Measurements from ENCODE around the gene TUBB3.

TUBB3 gene

GRCh38 chr16:89944773-89945172 lies 21.6 kb downstream of the TUBB3 start:
- Histone ChIP-seq H3K9me3 (ENCODE audit: control insufficient read depth, low read length) (no peaks in the 10 kb centered on the region), H3K4me3 (ENCODE audit: insufficient read depth, low read depth, low read length) (no peak overlapping the region), H3K4me1 (ENCODE audit: control insufficient read depth, insufficient read depth, low read length) (no peaks in the 10 kb centered on the region), H3K27me3 (ENCODE audit: control insufficient read depth, insufficient read depth, low read length, poor library complexity, severe bottlenecking) (peaks cover 42% of the 10 kb centered on the region), H3K27ac (ENCODE audit: insufficient read depth, low read depth, low read length, poor library complexity, severe bottlenecking) (no peak overlapping the region), H3K36me3 (ENCODE audit: control insufficient read depth, insufficient read depth, low read length) (no peaks in the 10 kb centered on the region)
- WGBS, 2 experiments = 90 to 91% methylated on average over 5 of the region's 5 CpGs

GRCh38 chr16:89945654-89946053 lies 22.5 kb downstream of the TUBB3 start:
- WGBS, 2 experiments = 78% methylated on average over 5 to 7 of the region's 7 CpGs
- H3K36me3 ChIP-seq (ENCODE audit: control insufficient read depth, insufficient read depth, low read length) = no peaks in the 10 kb centered on the region
- peaks cover 42% of the 10 kb centered on the region for H3K27me3 ChIP-seq (ENCODE audit: control insufficient read depth, insufficient read depth, low read length, poor library complexity, severe bottlenecking)
- H3K4me1 ChIP-seq (ENCODE audit: control insufficient read depth, insufficient read depth, low read length) = no peaks in the 10 kb centered on the region
- no peak overlapping the region for H3K27ac ChIP-seq (ENCODE audit: insufficient read depth, low read depth, low read length, poor library complexity, severe bottlenecking)
- H3K9me3 ChIP-seq (ENCODE audit: control insufficient read depth, low read length) = no peaks in the 10 kb centered on the region
- H3K4me3 ChIP-seq (ENCODE audit: insufficient read depth, low read depth, low read length) = no peak overlapping the region

- WGBS, 2 experiments = 88 to 90% methylated on average over 5 of the region's 5 CpGs
- no peaks in the 10 kb centered on the region for H3K36me3 ChIP-seq (ENCODE audit: control insufficient read depth, insufficient read depth, low read length)
Observed at GRCh38 chr16:89946515-89946914, 23.4 kb downstream of the TUBB3 start.

GRCh38 chr16:89949121-89949742 lies 26.1 kb downstream of the TUBB3 start:
- H3K36me3 ChIP-seq (ENCODE audit: control insufficient read depth, insufficient read depth, low read length) = no peaks in the 10 kb centered on the region
- peak overlapping the region; percentile 66 for H3K4me3 ChIP-seq (ENCODE audit: insufficient read depth, low read depth, low read length)
- no peaks in the 10 kb centered on the region for H3K4me1 ChIP-seq (ENCODE audit: control insufficient read depth, insufficient read depth, low read length)
- H3K9me3 ChIP-seq (ENCODE audit: control insufficient read depth, low read length) = no peaks in the 10 kb centered on the region
- no peak overlapping the region for H3K27ac ChIP-seq (ENCODE audit: insufficient read depth, low read depth, low read length, poor library complexity, severe bottlenecking)
- WGBS, 2 experiments = 29% methylated on average over 55 of the region's 55 CpGs
- H3K27me3 ChIP-seq (ENCODE audit: control insufficient read depth, insufficient read depth, low read length, poor library complexity, severe bottlenecking) = peaks cover 42% of the 10 kb centered on the region

More at GRCh38 chr16:89946515-89946914, 23.4 kb downstream of the TUBB3 start:
- Histone ChIP-seq H3K27ac (ENCODE audit: insufficient read depth, low read depth, low read length, poor library complexity, severe bottlenecking) (no peak overlapping the region), H3K9me3 (ENCODE audit: control insufficient read depth, low read length) (no peaks in the 10 kb centered on the region), H3K27me3 (ENCODE audit: control insufficient read depth, insufficient read depth, low read length, poor library complexity, severe bottlenecking) (peaks cover 42% of the 10 kb centered on the region), H3K4me1 (ENCODE audit: control insufficient read depth, insufficient read depth, low read length) (no peaks in the 10 kb centered on the region), H3K4me3 (ENCODE audit: insufficient read depth, low read depth, low read length) (no peak overlapping the region)

- WGBS, 2 experiments = 91 to 92% methylated on average over 12 of the region's 12 CpGs
- Histone ChIP-seq H3K4me3 (ENCODE audit: insufficient read depth, low read depth, low read length) (peak overlapping the region; percentile 66), H3K27me3 (ENCODE audit: control insufficient read depth, insufficient read depth, low read length, poor library complexity, severe bottlenecking) (peaks cover 41% of the 10 kb centered on the region), H3K27ac (ENCODE audit: insufficient read depth, low read depth, low read length, poor library complexity, severe bottlenecking) (no peak overlapping the region), H3K36me3 (ENCODE audit: control insufficient read depth, insufficient read depth, low read length) (no peaks in the 10 kb centered on the region), H3K9me3 (ENCODE audit: control insufficient read depth, low read length) (no peaks in the 10 kb centered on the region), H3K4me1 (ENCODE audit: control insufficient read depth, insufficient read depth, low read length) (no peaks in the 10 kb centered on the region)
Observed at GRCh38 chr16:89949756-89950155, 26.6 kb downstream of the TUBB3 start.

- Histone ChIP-seq H3K27me3 (ENCODE audit: control insufficient read depth, insufficient read depth, low read length, poor library complexity, severe bottlenecking) (peaks cover 25% of the 10 kb centered on the region), H3K36me3 (ENCODE audit: control insufficient read depth, insufficient read depth, low read length) (no peaks in the 10 kb centered on the region), H3K4me3 (ENCODE audit: insufficient read depth, low read depth, low read length) (no peak overlapping the region), H3K9me3 (ENCODE audit: control insufficient read depth, low read length) (no peaks in the 10 kb centered on the region), H3K27ac (ENCODE audit: insufficient read depth, low read depth, low read length, poor library complexity, severe bottlenecking) (no peak overlapping the region), H3K4me1 (ENCODE audit: control insufficient read depth, insufficient read depth, low read length) (no peaks in the 10 kb centered on the region)
- WGBS, 2 experiments = 82 to 87% methylated on average over 5 of the region's 5 CpGs
Observed at GRCh38 chr16:89951509-89951908, 28.4 kb downstream of the TUBB3 start.

GRCh38 chr16:89952049-89952448 lies 28.9 kb downstream of the TUBB3 start:
- Histone ChIP-seq H3K4me1 (ENCODE audit: control insufficient read depth, insufficient read depth, low read length) (no peaks in the 10 kb centered on the region), H3K9me3 (ENCODE audit: control insufficient read depth, low read length) (no peaks in the 10 kb centered on the region), H3K27me3 (ENCODE audit: control insufficient read depth, insufficient read depth, low read length, poor library complexity, severe bottlenecking) (peaks cover 20% of the 10 kb centered on the region), H3K27ac (ENCODE audit: insufficient read depth, low read depth, low read length, poor library complexity, severe bottlenecking) (no peak overlapping the region), H3K36me3 (ENCODE audit: control insufficient read depth, insufficient read depth, low read length) (no peaks in the 10 kb centered on the region), H3K4me3 (ENCODE audit: insufficient read depth, low read depth, low read length) (no peak overlapping the region)
- WGBS, 2 experiments = 93 to 96% methylated on average over 12 of the region's 12 CpGs

GRCh38 chr16:89952551-89952950 lies 29.4 kb downstream of the TUBB3 start:
- H3K27ac ChIP-seq (ENCODE audit: insufficient read depth, low read depth, low read length, poor library complexity, severe bottlenecking) = no peak overlapping the region
- no peaks in the 10 kb centered on the region for H3K4me1 ChIP-seq (ENCODE audit: control insufficient read depth, insufficient read depth, low read length)
- H3K27me3 ChIP-seq (ENCODE audit: control insufficient read depth, insufficient read depth, low read length, poor library complexity, severe bottlenecking) = peaks cover 15% of the 10 kb centered on the region
- no peaks in the 10 kb centered on the region for H3K9me3 ChIP-seq (ENCODE audit: control insufficient read depth, low read length)
- no peak overlapping the region for H3K4me3 ChIP-seq (ENCODE audit: insufficient read depth, low read depth, low read length)
- H3K36me3 ChIP-seq (ENCODE audit: control insufficient read depth, insufficient read depth, low read length) = no peaks in the 10 kb centered on the region
- 91 to 96% methylated on average over 6 of the region's 6 CpGs for WGBS, 2 experiments

- 94 to 97% methylated on average over 11 of the region's 11 CpGs for WGBS, 2 experiments
- H3K4me1 ChIP-seq (ENCODE audit: control insufficient read depth, insufficient read depth, low read length) = no peaks in the 10 kb centered on the region
- H3K9me3 ChIP-seq (ENCODE audit: control insufficient read depth, low read length) = no peaks in the 10 kb centered on the region
- peaks cover 7% of the 10 kb centered on the region for H3K27me3 ChIP-seq (ENCODE audit: control insufficient read depth, insufficient read depth, low read length, poor library complexity, severe bottlenecking)
- H3K27ac ChIP-seq (ENCODE audit: insufficient read depth, low read depth, low read length, poor library complexity, severe bottlenecking) = no peak overlapping the region
- H3K36me3 ChIP-seq (ENCODE audit: control insufficient read depth, insufficient read depth, low read length) = peaks cover 8% of the 10 kb centered on the region
- H3K4me3 ChIP-seq (ENCODE audit: insufficient read depth, low read depth, low read length) = no peak overlapping the region
Observed at GRCh38 chr16:89953671-89954406, 30.7 kb downstream of the TUBB3 start.

GRCh38 chr16:89954462-89954861 lies 31.3 kb downstream of the TUBB3 start:
- Histone ChIP-seq H3K27me3 (ENCODE audit: control insufficient read depth, insufficient read depth, low read length, poor library complexity, severe bottlenecking) (peaks cover 2% of the 10 kb centered on the region), H3K4me3 (ENCODE audit: insufficient read depth, low read depth, low read length) (no peak overlapping the region), H3K27ac (ENCODE audit: insufficient read depth, low read depth, low read length, poor library complexity, severe bottlenecking) (no peak overlapping the region), H3K36me3 (ENCODE audit: control insufficient read depth, insufficient read depth, low read length) (peaks cover 9% of the 10 kb centered on the region), H3K9me3 (ENCODE audit: control insufficient read depth, low read length) (no peaks in the 10 kb centered on the region), H3K4me1 (ENCODE audit: control insufficient read depth, insufficient read depth, low read length) (no peaks in the 10 kb centered on the region)
- 94 to 95% methylated on average over 15 of the region's 15 CpGs for WGBS, 2 experiments
